HK-2 (cell line): Measurements from ENCODE around the gene HMCN2.
"Not testable (repeated sequence)": the region's sequence is repeated elsewhere in the genome, so short reads cannot be mapped to it uniquely, and the experiment has no call there.

Experiments
- DNase-seq: peaks from one replicate; pipeline ENCODE4 v3.0.0-alpha.2; 2018; ENCODE audit not compliant: unreplicated experiment

Gene HMCN2

DNA sequence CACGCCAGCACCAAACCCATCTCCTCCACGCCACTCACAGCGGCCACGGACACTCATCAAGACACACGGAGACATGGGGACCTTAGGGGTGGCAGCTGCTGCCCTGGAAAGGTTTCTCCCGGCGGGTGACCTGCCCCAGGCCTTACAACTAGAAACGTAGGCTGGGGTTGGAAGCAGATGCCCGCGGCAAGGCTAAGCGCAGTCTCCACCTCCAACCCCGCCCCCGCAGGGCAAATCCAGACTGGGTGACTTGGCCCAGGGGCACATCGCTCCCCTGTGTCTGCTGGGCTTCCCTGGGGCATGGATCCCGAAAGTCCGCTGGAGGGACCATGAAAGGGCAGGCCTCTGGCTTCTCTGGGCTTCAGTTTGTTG lies 167.2 kb downstream of the HMCN2 start:
- DNase-seq: no peak

DNA sequence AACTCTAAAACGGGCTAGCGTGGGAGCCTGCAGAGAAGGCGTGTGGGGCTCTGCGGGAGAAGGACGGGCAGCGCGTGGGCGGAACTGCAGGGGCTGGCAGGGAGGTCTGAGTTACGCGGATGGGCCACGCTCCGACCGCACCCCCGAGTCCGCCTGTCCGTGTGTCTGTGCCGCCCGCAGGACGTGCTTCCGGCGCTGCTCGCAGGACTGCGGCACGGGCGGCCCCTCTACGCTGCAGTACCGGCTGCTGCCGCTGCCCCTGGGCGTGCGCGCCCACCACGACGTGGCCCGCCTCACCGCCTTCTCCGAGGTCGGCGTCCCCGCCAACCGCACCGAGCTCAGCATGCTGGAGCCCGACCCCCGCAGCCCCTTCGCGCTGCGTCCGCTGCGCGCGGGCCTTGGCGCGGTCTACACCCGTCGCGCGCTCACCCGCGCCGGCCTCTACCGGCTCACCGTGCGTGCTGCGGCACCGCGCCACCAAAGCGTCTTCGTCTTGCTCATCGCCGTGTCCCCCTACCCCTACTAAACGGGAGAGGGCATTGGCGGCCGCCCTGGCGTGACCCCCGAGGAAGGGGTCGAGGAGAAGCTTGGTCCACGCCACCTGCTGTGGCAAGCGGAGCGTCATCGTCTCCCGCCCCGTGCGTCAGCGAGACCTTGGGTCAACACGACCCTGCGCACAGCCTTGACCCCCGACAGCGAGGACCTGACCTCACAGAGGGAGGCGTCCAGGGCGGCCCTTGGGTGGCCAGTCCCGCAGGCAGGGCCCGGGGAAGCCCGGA lies 167.8 kb downstream of the HMCN2 start:
- DNase-seq: no peak

DNA sequence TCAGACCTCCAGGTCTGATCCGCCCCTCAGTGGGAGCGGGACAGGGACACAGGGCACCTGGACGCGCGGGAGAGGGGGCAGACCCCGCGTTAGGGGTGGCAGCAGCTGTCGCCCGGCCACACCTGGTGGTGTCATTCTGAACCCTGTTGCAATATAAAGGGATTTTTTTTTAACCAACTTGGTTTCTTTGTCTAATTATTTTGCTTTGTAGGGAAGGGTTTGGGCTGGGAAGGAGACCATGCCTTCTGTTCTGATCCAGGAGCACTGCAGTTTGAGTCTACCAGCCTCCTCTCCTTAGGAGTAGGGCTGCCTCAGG lies 168.3 kb downstream of the HMCN2 start:
- DNase-seq: no peak

DNA sequence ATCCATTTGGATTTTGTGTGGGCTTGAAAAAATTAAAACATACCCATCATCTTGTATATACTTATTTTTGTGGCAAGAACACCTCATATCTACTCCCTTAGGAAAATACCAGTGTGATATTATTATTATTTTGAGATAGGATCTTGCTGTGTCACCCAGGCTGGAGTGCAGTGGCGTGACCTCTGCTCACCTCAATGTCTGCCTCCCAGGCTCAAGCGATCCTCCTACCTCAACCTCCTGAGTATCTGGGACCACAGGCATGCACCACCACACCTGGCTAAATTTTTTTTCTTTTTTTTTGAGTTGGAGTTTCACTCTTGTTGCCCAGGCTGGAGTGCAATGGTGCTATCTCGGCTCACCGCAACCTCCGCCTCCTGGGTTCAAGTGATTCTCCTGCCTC lies 169.1 kb downstream of the HMCN2 start:
- DNase-seq: not testable (repeated sequence)

DNA sequence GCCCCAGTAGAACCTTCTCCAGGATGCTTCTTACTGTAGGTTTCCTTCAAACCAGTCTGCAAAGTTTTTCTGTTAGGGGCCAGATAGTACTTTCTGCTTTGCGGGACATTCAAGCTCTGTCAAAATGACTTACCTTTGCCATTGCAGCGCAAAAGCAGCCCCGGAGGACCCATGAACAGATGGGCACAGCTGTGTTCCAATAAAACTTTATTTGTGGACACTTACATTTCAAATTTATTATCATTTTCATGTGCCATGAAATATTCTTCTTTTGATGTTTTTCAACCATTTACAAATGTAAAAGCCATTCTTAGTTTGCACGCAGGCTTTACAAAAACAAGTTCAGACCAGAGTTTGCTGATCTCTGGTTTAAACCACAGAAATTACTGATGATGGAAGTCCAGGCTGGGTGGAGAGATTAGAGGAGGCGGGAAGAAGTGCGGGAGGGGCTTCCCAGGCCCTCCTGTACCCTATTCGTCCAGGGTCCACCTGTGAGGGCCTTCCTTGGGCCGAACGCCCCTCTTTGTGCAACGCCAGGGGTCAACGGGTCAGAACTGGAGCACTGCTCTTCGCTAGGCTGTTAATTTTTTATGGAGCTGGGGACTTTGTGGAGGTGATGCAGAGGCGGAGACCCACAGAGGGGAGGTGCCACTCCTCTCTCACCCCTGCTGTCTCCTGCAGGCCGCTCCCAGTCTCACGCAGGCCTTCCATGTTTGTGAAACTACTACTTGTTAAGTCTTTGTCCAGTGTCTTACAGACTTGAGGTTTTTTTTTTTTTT lies 171.6 kb downstream of the HMCN2 start:
- DNase-seq: no peak

DNA sequence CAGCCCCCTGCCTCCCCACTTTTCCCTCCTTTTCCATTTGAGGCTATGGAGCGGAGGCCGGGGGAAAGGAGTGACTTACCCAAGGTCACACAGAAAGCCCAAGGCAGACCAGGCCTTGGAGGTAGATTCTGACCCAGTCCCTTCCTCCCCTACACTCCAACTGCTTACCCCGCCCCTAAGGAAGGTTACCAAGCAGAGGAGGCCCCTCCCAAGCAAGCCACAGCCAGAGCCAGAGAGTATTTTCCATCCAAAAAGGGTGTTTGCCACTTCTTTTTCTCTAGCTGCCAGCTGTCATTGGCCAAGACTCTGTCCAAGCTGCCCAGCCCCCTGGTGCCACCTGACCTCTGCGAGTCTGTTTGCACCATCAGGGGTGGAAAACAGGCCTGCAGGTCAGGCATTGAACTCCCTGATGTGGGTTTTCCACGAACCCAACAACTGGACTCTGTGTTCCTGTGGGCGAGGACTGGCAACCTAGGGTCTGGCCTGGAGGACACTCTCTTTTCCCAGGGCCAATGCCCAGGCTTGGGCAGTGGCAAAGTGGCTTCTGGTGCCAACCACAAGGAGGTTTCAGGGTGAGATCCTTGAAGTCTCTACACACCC lies 172.9 kb downstream of the HMCN2 start:
- no peak for DNase-seq

DNA sequence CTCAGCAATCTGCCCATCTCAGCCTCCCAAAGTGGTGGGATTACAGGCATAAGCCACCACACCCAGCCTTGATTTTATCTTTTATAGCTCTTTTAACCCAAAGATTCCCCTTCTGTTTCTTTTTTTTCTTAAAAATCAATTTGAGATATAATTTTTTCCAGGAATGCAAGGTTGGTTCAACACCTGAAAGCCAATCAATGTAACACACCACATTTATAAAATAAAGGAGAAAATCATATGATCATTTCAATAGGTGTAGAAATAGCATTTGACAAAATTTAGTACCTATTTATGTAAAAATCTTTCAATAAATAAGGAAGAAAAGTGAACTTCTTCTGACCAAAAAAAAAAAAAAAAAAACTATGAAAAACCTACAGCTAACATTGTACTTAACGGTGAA lies 175.5 kb downstream of the HMCN2 start:
- no peak for DNase-seq

DNA sequence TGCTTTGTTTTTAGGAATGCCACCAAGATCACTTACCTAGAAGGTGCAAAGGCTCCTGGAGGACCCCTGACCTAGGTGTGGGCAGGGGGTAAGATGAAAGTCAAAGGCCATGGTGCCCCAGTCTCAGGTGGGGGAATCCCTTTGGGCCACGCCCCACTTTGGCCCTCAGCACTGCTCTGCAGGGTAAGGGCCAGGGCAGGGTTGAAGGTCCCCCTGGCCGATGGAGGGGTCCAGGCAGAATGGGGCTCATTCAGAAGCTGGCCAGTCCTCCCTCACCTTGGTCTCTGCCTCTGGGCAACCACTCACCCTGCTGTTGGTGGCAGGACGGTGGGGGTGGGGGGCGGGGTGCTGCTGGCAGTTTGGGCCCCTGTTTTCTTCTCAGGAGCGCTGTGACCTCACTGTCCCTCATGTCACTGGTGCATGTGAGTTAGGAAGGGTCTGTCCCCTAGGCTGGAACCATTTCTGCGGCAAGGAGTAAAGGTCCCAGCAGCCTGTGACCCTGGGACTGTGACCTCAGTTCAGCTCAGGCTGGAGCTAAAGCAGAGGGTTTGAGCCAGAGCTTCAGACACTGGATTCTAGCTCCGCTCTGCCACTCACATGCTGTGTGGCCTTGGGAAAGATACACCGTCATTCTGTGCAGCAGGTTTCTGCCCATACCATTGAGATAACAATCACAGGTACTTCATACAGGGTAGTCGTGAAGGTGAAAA lies 177.3 kb downstream of the HMCN2 start:
- DNase-seq: no peak

DNA sequence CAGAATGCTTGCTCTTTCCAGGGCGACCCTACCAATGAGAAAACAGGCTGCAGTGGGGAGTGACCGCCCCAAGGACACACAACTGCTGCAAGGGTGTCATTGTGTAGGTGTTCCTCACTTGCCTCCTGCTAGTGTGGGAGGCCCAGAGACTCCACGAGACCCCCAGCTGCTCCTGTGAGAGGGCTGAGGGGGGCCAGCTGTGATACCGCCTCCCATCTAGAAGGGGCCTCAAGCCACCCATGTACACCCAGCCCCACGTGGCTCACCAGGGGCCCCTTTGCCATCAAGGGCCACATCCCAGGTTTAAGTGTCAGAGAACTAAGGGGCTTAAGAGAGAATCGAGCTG lies 177.9 kb downstream of the HMCN2 start:
- no peak for DNase-seq

DNA sequence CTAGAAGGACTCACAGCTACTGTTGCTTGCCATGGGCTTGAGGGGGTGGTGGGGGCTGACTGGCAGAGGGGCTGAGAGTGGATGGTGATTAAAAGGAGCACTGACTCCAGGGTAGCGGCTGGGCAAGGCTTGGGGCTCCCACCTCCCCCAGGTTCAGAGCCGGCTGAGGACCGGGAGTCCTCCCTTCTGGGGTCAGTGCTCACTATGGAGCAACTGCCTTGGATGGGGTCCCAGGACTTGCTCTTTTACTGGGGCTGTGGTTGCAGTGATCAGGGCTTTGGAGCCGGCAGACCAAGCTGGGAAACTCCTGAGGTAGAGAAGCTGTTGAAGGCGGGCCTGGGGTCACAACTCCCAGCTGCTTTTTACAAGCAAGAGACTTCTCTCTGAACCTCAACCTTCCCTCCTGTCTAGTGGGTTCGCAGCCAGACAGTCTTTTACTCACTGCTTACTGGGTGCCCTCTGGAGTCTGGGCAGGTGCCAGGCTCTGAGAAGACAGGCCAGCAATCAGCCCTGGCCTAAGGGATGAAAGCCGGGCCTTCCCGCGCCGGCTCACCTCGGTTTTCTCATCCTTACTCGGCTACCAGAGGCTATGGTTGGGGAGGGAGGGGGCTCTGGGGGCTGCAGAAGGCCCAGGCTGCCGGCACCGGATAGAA lies 178.4 kb downstream of the HMCN2 start:
- no peak for DNase-seq

DNA sequence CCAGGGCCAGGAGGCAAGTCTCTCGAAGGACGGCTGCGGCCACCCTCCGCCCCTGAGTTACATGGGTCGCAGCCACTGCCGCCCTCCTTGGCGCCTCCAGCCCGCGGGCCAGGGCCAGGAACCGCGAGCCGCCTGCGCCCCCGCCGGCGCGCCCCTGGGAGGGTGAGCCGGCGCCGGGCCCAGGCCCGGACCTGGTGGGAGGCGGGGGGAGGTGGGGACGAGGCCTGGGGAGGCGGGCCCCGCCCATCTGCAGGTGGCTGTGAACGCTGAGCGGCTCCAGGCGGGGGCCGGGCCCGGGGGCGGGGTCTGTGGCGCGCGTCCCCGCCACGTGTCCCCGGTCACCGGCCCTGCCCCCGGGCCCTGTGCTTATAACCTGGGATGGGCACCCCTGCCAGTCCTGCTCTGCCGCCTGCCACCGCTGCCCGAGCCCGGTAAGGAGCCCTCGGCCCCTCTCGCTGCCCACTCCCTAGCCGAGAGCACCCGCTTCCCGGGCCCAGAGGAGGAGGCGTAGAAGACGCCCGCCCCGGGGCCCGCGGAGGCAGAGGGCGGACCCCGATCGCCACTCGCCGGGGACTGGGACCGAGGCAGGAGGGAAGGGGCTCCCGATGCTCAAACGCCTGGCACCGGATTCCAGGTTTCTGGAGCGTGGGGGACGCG lies 179.1 kb downstream of the HMCN2 start, which contains the start of gene ASS1:
TSS of gene ASS1 (plus strand) at position 397 of the 657 bp plus-strand sequence. CDS start 7,268 bp downstream, outside the sequence.
- DNase-seq: peak; percentile 57

DNA sequence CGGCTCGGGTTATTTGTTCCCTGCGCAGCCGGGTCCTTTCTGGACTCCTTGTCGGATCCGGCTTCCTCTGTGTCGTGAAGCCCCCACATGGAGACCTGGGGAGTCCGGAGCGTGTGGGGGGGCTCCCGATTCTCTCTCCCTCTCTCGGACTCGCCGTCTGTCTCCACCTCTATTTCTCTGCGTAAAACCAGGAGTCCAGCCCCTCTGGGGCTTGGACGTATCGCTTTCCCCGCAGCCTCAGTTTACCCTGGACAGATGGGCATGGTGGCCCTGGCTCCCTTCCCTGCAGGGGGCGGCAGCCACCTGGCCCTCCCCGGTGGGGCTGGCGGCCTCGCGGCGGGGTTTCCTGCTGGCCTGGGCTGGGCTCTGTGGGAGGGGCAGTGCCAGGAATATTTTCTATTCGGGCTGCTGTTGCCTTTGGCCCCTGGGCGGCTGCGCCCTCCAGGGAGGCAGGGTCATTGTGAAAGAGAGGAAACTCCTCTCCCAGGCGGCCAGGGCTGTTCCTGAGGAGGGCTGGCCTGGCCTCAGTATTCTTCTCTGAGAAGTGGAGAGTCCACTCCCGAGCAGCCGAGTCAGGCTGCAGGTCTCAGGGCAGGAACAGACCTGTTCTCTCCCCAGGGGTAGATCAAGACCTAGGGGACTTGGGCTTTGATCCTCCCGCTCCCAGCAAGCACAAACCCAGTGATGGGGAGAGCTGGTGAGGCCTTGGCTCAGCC lies 179.9 kb downstream of the HMCN2 start:
- peak; percentile 60 for DNase-seq

DNA sequence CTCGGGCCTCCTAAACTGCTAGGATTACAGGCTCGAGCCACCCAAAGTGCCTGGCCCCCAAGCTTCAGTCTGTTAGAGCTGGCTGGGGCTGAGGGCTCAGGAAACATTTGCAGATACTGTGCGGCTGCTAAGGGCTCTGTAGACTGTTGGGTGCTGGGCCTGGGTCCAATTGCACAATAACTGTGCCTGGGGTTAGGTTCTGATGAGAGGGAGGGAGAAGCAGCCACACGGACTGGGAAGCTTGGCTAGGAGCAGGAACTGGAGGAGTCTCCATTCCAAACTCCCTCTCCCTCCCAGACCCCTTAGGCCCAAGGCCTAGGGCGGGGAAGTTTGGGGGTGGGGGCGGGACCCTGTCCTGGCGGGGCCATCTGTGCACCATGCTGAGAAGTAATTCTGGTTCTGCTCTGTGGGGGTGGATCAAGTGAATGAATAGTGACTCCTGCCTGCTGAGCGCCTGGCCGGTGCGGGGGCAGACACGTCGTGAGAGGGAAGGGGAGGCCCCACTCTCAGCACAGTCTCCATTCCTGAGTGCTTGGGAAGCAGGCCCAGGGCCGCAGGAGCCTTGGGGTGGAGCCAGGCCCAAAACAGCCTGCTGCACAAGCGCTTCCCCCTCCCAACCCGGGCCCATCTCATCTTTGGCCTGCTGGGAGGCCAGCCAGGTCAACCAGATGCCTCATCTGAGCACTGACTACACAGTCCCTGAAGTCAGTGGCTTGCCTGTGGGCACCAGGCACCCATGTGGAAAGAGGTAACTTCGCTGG lies 180.7 kb downstream of the HMCN2 start:
- peak; percentile 58 for DNase-seq

DNA sequence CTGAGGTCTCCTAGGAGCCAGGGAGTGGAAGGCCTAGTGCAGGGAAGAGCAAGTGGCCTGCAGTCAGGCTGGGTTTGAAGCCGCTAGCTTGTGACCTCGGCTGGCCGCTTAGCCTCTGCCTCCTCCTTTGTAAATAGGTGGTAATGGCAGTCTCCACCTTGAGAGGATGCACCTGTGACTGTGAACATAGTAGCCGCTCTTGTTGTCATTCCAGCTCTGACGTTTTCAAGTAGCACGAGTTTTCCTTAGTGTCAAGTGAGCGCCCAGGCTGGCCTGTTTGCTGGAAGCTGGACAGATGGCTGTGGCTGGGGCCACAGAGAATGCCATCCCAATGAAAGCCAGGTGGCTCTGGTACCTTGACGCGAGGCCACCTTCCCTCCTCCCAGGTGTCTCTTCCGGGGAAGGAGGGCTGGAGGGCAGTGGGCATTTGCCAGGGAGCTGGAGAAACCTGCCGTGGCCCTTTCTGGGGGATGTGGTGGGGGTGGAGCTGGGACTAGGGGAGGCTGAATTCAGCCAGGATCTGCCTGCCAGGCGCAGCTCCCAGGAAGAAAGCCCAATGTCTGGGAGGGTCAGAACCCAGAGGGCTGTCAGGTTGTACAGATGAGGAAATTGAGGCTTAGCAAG lies 181.7 kb downstream of the HMCN2 start:
- DNase-seq: no peak

DNA sequence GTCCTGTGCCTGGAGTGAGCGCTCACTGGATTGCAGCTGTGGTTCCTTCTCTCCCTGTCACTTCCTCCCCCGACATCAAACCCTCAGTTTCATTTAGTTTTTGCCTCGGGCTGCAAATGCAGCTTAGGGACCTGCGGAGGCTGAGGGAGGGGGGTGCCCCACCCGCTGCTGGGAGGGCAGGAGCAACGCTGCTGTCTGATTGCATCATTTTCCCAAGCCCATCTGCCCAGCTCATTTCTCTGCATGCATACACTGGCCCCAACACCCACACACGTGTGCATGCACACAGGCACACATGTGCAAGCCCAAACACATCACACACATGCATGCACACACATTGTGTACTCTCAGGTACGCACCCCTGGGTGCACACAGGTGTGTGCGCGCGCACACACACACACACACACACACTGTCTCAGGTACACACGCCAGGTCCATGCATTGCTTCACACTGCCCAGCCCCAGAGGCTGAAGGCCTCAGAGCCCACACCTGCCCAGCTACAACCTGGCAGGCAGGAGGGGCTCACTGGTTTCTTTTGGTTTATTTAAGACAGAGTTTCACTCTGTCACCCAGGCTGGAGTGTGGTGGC lies 182.6 kb downstream of the HMCN2 start:
- DNase-seq: no peak

DNA sequence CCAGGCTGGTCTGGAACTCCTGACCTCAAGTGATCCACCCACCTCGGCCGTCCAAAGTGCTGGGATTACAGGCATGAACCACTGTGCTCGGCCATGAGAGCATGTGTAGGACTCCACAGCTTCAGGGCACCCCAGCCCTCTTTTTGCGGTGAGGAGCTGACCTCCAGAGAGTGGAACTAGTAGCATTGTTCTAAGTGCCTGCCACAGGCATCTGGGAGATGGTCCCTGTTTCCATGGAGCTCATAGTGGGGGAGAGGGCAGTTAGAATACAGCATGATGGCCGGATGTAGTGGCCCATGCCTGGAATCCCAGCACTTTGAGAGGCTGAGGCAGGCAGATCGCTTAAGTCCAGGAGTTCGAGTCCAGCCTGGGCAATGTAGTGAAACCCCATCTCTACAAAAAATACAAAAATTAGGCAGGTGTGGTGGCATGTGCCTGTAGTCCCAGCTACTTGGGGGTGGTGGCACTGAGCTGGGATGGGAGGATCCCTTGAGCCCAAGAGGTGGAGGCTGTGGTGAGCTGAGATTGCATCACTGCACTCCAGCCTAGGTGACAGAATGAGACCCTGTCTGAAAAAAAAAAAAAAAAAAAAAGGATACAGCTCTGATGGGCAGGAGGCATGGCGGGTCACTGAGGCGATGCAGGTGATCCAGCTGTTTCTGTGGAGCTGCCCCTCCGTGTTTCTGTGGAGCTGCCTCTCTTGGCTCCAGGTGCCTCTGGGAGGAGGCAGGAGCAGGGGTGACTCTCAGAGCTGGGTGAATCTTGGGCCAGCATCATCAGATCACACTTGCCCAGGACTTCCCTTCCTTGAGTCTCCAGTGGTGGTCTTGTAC lies 183.4 kb downstream of the HMCN2 start:
- DNase-seq: no peak

DNA sequence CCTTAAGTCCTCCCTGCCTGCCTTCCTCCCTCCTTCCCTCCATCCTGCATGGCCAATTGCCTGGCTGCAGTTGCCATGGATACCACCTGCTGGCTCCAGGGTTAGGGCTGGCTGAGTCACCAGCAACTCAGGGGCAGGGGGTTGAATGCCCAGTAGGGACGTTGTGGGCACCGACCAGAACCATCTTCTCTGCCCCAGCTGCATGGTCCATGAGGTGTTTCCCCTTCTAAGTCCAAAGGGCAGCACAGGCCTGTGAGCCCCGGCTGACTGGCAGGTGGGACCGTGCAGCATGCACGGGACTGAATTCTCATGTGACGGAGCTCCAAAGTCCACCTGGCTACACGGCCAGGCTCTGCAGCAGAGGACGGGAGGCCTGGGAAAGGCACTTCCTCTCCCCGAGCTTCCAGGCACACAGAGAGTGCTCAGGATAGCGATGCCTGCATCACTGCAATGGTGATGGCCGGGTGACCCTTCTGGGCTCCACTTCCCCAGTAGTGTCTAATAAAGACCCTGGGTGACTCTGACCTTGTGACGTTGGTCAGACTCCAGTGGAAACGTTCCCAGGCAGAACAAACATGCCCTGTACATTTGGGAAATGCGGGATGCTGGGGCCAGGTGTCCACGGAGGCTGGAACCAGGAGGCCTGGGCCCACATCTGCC lies 184.9 kb downstream of the HMCN2 start:
- DNase-seq: no peak

DNA sequence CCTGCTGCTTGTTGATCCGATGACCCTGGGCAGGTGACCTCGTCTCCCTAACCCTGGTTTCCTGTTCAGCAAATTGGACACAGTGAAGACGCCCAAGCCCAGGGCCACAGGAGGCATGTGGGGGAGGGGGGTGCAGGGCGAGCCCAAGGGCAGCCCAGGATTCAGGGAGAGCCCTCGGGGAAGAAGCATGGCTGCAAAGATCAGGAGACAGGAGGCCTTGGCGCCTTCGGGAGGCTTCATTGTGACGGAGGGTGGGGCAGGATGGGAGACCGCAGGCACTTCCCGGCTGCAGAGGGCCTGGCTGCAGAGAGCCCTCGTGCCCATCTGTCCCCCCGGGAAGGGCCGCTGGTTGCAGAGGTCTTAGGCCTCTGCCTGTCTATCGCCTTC lies 185.4 kb downstream of the HMCN2 start:
- DNase-seq: no peak
